Hepatocyte (in vitro differentiated cells): ENCODE results near the gene KAT7. TPM values are rescaled to one million over a fixed set of nuclear protein-coding genes. Genes with fewer than 3 reads are reported as not detected.
A peak's percentile ranks its signal among the peaks of the same experiment; 100 is the strongest.

Experiments used
- DNase-seq: peaks from one replicate; pipeline ENCODE4 v3.0.0-alpha.2; 2016; ENCODE audit warnings: low spot score
- H2AFZ ChIP-seq: fragments of 200-600 bp; sonication (generic); 2 replicates; pipeline ENCODE4 v1.6.0; 2016; ENCODE audit warnings: antibody characterized with exemption, mild to moderate bottlenecking
- H3K27ac ChIP-seq: fragments of 200-600 bp; sonication (generic); 2 replicates; pipeline ENCODE4 v1.5.1; 2016; ENCODE audit warnings: mild to moderate bottlenecking
- H3K27me3 ChIP-seq: fragments of 200-600 bp; sonication (generic); 2 replicates; pipeline ENCODE4 v1.6.1; 2016
- H3K36me3 ChIP-seq: fragments of 200-600 bp; sonication (generic); replicated peaks from 2 replicates; pipeline ENCODE4 v1.5.1; 2016; ENCODE audit warnings: low read depth; ENCODE audit not compliant: insufficient read depth
- H3K4me1 ChIP-seq: fragments of 200-600 bp; sonication (generic); 2 replicates; pipeline ENCODE4 v1.5.1; 2016; ENCODE audit warnings: mild to moderate bottlenecking, moderate library complexity; ENCODE audit not compliant: insufficient read depth
- H3K4me2 ChIP-seq: fragments of 200-600 bp; sonication (generic); 2 replicates; pipeline ENCODE4 v1.6.0; 2016
- H3K4me3 ChIP-seq: fragments of 200-600 bp; sonication (generic); 2 replicates; pipeline ENCODE4 v1.5.1; 2016; ENCODE audit warnings: mild to moderate bottlenecking
- H3K79me2 ChIP-seq: fragments of 200-600 bp; sonication (generic); 2 replicates; pipeline ENCODE4 v1.6.0; 2017; ENCODE audit warnings: mild to moderate bottlenecking
- H3K9me2 ChIP-seq: fragments of 200-600 bp; sonication (generic); replicated peaks from 2 replicates; pipeline ENCODE4 v1.6.0; 2017; ENCODE audit warnings: mild to moderate bottlenecking; ENCODE audit not compliant: insufficient read depth
- H3K9me3 ChIP-seq: fragments of 200-600 bp; sonication (generic); 2 replicates; pipeline ENCODE4 v1.5.1; 2016; ENCODE audit warnings: low read depth, mild to moderate bottlenecking
- H4K20me1 ChIP-seq: fragments of 200-600 bp; sonication (generic); 2 replicates; pipeline ENCODE4 v1.6.0; 2016; ENCODE audit warnings: mild to moderate bottlenecking; ENCODE audit not compliant: insufficient read depth, poor library complexity, severe bottlenecking
- EZH2 ChIP-seq: fragments of 200-600 bp; sonication (generic); IDR thresholded peaks from 2 replicates; pipeline ENCODE4 v1.6.1; 2016; ENCODE audit warnings: antibody characterized with exemption, mild to moderate bottlenecking, borderline replicate concordance
- EZH2phosphoT487 ChIP-seq: fragments of 200-600 bp; sonication (generic); IDR thresholded peaks from one replicate; pipeline ENCODE4 v1.6.1; 2018; ENCODE audit warnings: antibody characterized with exemption, mild to moderate bottlenecking, low read depth, moderate library complexity; ENCODE audit not compliant: unreplicated experiment, severe bottlenecking
- WGBS: methylation state at CpG from one replicate; pipeline ENCODE4 v1.1.6; 2016; ENCODE audit warnings: low lambda C conversion rate; ENCODE audit errors: missing lambda C conversion rate; 5-methylcytosine and 5-hydroxymethylcytosine counted together
- polyA plus RNA-seq: library from polyadenylated mRNA; unstranded; fragments of >200 nt; fragmentation: Nextera tagmentation; extraction: Ambion mirVana; gene quantifications from 2 replicates; pipeline ENCODE4 v1.2.1, GENCODE V29; 2016
- total RNA-seq: library from RNA; depleted of rRNA; stranded (reverse); fragments of >200 nt; gene quantifications from 2 replicates; pipeline ENCODE4 v1.2.3, GENCODE V29; 2014
- TF ChIP-seq, protein P1 (sequence below): fragments of 200-600 bp; sonication (generic); IDR thresholded peaks from 2 replicates; pipeline ENCODE4 v1.5.1; 2016; ENCODE audit warnings: antibody characterized with exemption, mild to moderate bottlenecking; ENCODE audit not compliant: poor library complexity

KAT7 gene
- total and polyA plus RNA-seq, 2 experiments from 2014 or later: 21.4 to 30.1 TPM

DNA sequence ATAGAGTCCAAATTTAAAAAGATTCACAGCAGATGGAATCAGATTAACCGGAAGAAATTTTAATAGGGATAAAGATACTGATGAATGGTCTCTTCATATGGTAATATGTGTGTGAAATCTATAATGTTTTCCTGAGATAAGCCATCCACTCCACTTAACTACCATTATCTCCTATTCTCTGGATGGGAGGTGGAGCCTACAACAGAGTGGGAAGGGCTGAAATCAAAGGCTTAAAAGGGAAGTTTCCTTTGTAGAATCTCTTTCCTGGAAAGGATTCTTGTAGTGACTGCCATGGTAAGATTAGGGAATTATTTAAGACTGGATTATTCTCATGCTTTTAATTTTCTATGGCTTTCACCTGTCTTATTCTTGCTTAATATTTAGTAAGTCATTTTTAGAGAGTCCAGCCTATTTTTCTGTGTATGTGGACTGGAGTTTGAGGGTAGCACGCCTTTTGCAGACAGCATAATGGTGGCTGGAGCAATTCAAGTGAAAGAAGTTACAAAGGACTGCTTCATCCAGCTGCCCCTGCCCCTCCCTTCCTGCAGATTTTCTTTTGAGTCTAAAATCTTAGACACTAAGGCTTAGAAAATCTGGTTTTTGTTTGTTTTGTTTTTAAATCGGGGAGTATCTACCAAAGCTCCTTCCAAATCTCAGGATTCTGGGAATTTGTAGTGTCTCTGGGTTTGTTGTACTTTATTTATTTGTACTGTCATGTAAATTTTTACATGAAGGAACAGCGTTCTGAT lies 26.5 kb downstream of the KAT7 start:
- no peaks in the 10 kb centered on the region for H3K4me1 ChIP-seq
- no peak overlapping the region for H3K4me3 ChIP-seq
- H3K27ac ChIP-seq: no peak overlapping the region
- H3K9me2 ChIP-seq: no peaks in the 10 kb centered on the region
- H2AFZ ChIP-seq: no peak overlapping the region
- H4K20me1 ChIP-seq: no peaks in the 10 kb centered on the region
- TF ChIP-seq, protein P1, sequence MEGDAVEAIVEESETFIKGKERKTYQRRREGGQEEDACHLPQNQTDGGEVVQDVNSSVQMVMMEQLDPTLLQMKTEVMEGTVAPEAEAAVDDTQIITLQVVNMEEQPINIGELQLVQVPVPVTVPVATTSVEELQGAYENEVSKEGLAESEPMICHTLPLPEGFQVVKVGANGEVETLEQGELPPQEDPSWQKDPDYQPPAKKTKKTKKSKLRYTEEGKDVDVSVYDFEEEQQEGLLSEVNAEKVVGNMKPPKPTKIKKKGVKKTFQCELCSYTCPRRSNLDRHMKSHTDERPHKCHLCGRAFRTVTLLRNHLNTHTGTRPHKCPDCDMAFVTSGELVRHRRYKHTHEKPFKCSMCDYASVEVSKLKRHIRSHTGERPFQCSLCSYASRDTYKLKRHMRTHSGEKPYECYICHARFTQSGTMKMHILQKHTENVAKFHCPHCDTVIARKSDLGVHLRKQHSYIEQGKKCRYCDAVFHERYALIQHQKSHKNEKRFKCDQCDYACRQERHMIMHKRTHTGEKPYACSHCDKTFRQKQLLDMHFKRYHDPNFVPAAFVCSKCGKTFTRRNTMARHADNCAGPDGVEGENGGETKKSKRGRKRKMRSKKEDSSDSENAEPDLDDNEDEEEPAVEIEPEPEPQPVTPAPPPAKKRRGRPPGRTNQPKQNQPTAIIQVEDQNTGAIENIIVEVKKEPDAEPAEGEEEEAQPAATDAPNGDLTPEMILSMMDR: no peak
- no peak for TF ChIP-seq EZH2phosphoT487
- no peak for TF ChIP-seq EZH2
- H3K27me3 ChIP-seq: no peaks in the 10 kb centered on the region
- no peaks in the 10 kb centered on the region for H3K9me3 ChIP-seq
- H3K79me2 ChIP-seq: peaks cover 7% of the 10 kb centered on the region
- DNase-seq: no peak
- peak overlapping the region; percentile 52 for H3K4me2 ChIP-seq
- no peaks in the 10 kb centered on the region for H3K36me3 ChIP-seq
- WGBS: 72% methylated on average over 4 of the region's 4 CpGs

DNA sequence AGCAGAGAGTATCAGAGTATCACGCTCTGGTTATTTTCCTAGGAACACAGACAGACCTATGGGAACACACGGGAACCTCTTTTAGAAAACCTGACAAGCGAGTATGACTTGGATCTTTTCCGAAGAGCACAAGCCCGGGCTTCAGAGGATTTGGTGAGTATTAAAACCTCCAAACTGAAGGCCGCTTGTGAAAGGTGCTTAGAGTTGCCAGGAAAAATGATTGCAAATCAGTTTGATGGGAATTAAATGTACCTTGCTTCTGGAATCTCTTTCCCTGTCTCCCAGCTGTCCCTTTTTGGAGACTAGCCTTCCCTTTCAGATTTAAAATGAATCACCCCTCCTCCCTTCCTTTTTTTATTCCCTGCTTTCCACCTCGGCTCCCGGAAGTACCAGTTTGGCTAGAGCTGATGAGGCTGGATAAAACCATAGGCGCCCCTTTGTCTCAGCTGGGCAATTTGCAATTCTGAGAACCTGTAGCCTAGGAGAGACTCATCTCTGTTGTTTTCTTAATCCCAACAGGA lies 27.3 kb downstream of the KAT7 start:
- Histone ChIP-seq H3K27ac (no peak overlapping the region), H3K79me2 (peaks cover 7% of the 10 kb centered on the region), H3K36me3 (no peaks in the 10 kb centered on the region), H3K4me1 (no peaks in the 10 kb centered on the region), H3K4me2 (no peak overlapping the region), H3K9me2 (no peaks in the 10 kb centered on the region), H2AFZ (no peak overlapping the region), H3K9me3 (no peaks in the 10 kb centered on the region), H3K4me3 (no peak overlapping the region), H4K20me1 (no peaks in the 10 kb centered on the region), H3K27me3 (no peaks in the 10 kb centered on the region)
- DNase-seq: no peak
- WGBS: 53% methylated on average over 9 of the region's 9 CpGs
- TF ChIP-seq EZH2 (no peak), EZH2phosphoT487 (no peak)
- TF ChIP-seq, protein P1: no peak

DNA sequence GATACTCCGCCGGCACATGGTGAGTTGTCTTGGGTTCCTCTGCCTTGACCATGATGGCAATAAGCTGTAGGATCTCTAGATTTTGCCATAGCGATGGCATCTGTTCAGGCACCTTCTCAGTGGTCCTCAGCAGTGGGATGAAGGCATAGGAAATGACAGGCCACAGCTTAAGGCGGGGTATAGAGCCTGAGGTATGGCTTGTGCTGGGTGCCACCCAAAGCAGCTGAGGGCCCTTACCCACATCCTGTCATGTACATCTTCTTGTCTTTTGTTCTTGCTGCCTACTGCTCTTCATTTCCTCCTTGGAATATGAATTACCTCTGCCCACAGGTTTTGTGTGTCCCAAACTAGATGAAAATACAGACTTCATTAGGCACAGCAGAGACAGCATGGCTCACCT lies 29.5 kb downstream of the KAT7 start:
- H3K4me2 ChIP-seq: no peak overlapping the region
- 98% methylated on average over 4 of the region's 4 CpGs for WGBS
- H3K27ac ChIP-seq: no peak overlapping the region
- no peaks in the 10 kb centered on the region for H4K20me1 ChIP-seq
- no peaks in the 10 kb centered on the region for H3K36me3 ChIP-seq
- no peaks in the 10 kb centered on the region for H3K27me3 ChIP-seq
- H2AFZ ChIP-seq: no peak overlapping the region
- no peak for DNase-seq
- no peaks in the 10 kb centered on the region for H3K9me3 ChIP-seq
- TF ChIP-seq EZH2 (no peak), EZH2phosphoT487 (no peak)
- TF ChIP-seq, protein P1: no peak
- no peaks in the 10 kb centered on the region for H3K9me2 ChIP-seq
- no peaks in the 10 kb centered on the region for H3K4me1 ChIP-seq
- H3K79me2 ChIP-seq: peaks cover 7% of the 10 kb centered on the region
- H3K4me3 ChIP-seq: no peak overlapping the region
